Hematopoietic multipotent progenitor cell treated with erythropoietin and hydrocortisone succinate and interleukin-3 and kit ligand, for 15 days (in vitro differentiated cells): Measurements from ENCODE around the gene ATP2C1.
"Not testable (repeated sequence)": the region's sequence is repeated elsewhere in the genome, so short reads cannot be mapped to it uniquely, and the experiment has no call there.

ENCODE experiments used
- DNase-seq: peaks from one replicate; pipeline ENCODE4 v3.0.0-alpha.2; 2015; ENCODE audit warnings: low spot score

Gene ATP2C1

GRCh38 chr3:130893376-130894129, at the start of gene ATP2C1:
Gene ATP2C1 (plus strand): TSS chr3:130894084. CDS start chr3:130894770, 686 bp downstream.
- peak; percentile 95 for DNase-seq

GRCh38 chr3:130844462-130844861, 49.4 kb upstream of the ATP2C1 start:
- no peak for DNase-seq

GRCh38 chr3:130846181-130846580, 47.7 kb upstream of the ATP2C1 start:
- DNase-seq = no peak

- DNase-seq = peak; percentile 73
Observed at GRCh38 chr3:130849091-130849552, 44.8 kb upstream of the ATP2C1 start.

- peak; percentile 80 for DNase-seq
Observed at GRCh38 chr3:130850044-130850797, 43.7 kb upstream of the ATP2C1 start.

- peak; percentile 38 for DNase-seq
Observed at GRCh38 chr3:130850843-130851242, 43.0 kb upstream of the ATP2C1 start.

- DNase-seq = peak; percentile 23
Observed at GRCh38 chr3:130851277-130851676, 42.6 kb upstream of the ATP2C1 start.

GRCh38 chr3:130853581-130853980, 40.3 kb upstream of the ATP2C1 start:
- no peak for DNase-seq

GRCh38 chr3:130854208-130854864, 39.5 kb upstream of the ATP2C1 start:
- DNase-seq = no peak

GRCh38 chr3:130857336-130858026, 36.4 kb upstream of the ATP2C1 start:
- no peak for DNase-seq

- DNase-seq = not testable (repeated sequence)
Observed at GRCh38 chr3:130862130-130862529, 31.8 kb upstream of the ATP2C1 start.

GRCh38 chr3:130865489-130865888, 28.4 kb upstream of the ATP2C1 start:
- no peak for DNase-seq

GRCh38 chr3:130866327-130866726, 27.6 kb upstream of the ATP2C1 start:
- DNase-seq = no peak

- no peak for DNase-seq
Observed at GRCh38 chr3:130870423-130870822, 23.5 kb upstream of the ATP2C1 start.

- no peak for DNase-seq
Observed at GRCh38 chr3:130876594-130876993, 17.3 kb upstream of the ATP2C1 start.

- no peak for DNase-seq
Observed at GRCh38 chr3:130878464-130878863, 15.4 kb upstream of the ATP2C1 start.

GRCh38 chr3:130889416-130889946, 4.4 kb upstream of the ATP2C1 start:
- DNase-seq = no peak

GRCh38 chr3:130892759-130893375, 1.0 kb upstream of the ATP2C1 start:
- peak; percentile 89 for DNase-seq

GRCh38 chr3:130894130-130894985, 474 bp downstream of the ATP2C1 start:
- DNase-seq = peak; percentile 47

GRCh38 chr3:130894986-130895280, 1.0 kb downstream of the ATP2C1 start:
- no peak for DNase-seq
